Muscle layer of duodenum (tissue), 2 donors: ENCODE results near the gene ZNF423.

Source experiments
- H3K27ac ChIP-seq: one replicate; pipeline ENCODE4 v1.7.0; 2013; ENCODE audit warnings: mild to moderate bottlenecking, low read length
- H3K27me3 ChIP-seq: one replicate; pipeline ENCODE4 v1.7.0; 2013; ENCODE audit warnings: low read depth, mild to moderate bottlenecking, control low read depth, low read length
- H3K36me3 ChIP-seq, 2 donors: one replicate each; pipeline ENCODE4 v1.7.0; 2013; ENCODE audit warnings: low read length in 2 of 2, control low read depth in 1 of 2, mild to moderate bottlenecking in 1 of 2; ENCODE audit not compliant: insufficient read depth in 2 of 2, control insufficient read depth in 1 of 2
- H3K4me1 ChIP-seq, 2 donors: one replicate each; pipeline ENCODE4 v1.7.0; 2013; ENCODE audit warnings: low read length in 2 of 2, mild to moderate bottlenecking in 2 of 2, control low read depth in 1 of 2, moderate library complexity in 1 of 2; ENCODE audit not compliant: insufficient read depth in 2 of 2, control insufficient read depth in 1 of 2
- H3K4me3 ChIP-seq, 2 donors: one replicate each; pipeline ENCODE4 v1.7.0; 2013; ENCODE audit warnings: low read length in 2 of 2, low read depth in 1 of 2, mild to moderate bottlenecking in 1 of 2
- H3K9me3 ChIP-seq, 2 donors: one replicate each; pipeline ENCODE4 v1.7.0; 2013; ENCODE audit warnings: low read length in 2 of 2, control low read depth in 1 of 2, mild to moderate bottlenecking in 1 of 2; ENCODE audit not compliant: control insufficient read depth in 1 of 2
- donor health status: healthy.

Gene ZNF423

DNA sequence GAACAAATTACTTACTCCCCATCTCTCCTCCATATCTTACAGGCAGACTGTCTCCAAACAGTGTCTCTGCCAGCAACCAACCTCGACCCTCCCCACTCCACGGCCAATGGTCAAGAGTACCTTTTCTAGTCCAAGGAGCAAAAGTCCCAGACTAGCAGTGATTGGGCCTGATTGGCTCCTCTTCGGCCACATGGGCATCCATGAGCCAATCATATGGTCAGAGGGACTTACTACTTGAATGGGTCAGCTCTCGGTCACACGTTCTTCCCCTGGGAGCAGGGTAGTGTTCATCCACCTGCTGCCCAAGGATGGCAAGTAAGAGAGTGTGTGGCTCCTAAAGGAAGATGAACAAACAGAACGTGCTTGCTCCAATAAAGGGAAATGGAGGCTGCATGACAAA is 397.7 kb downstream of the ZNF423 start:
- Histone ChIP-seq H3K27ac (no peak overlapping the region), H3K4me3 (no peak overlapping the region), H3K4me1 (no peaks in the 10 kb centered on the region), H3K36me3 (no peaks in the 10 kb centered on the region), H3K9me3 (no peaks in the 10 kb centered on the region), H3K27me3 (peaks cover under 1% of the 10 kb centered on the region)

DNA sequence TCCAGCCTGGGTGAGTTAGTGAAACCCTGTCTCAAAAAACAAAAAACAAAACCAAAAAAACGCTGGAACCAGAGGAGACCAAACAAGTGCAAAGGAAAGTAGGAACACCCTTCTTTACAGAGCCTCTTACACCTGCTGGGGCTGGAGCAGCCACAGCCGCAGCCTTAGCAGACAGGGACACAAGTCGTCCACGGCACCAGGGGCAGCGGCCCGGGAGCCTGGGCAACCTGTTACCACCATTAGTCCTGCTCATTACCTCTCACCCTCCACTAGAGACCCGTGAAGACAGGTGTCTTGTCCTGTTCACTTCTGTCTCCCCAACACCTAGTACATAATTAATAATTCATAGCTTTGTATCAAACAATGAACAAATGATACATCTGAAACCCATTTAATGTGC is 398.7 kb downstream of the ZNF423 start:
- H3K4me1 ChIP-seq, result no peaks in the 10 kb centered on the region
- H3K36me3 ChIP-seq, result no peaks in the 10 kb centered on the region
- no peak overlapping the region for H3K27ac ChIP-seq
- no peaks in the 10 kb centered on the region for H3K9me3 ChIP-seq
- no peaks in the 10 kb centered on the region for H3K27me3 ChIP-seq
- no peak overlapping the region for H3K4me3 ChIP-seq

DNA sequence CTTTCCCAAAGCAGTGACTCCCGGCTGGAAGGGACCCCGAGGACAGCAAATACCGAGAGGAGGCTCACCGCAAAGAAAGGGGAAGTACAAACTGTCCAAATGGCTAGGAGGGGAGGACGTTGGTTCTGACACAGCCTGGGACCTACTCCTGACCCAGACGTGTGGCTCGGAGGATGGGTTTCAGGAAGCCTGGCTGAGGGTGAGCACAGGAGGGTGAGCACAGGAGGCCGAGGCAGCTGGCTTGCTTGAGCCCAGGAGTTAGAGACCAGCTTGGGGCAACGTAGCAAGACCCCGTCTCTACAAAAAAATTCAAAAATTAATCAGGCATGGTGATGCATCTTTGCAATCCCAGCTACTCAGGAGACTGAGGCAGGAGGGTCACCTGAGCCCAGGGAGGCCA is 399.1 kb downstream of the ZNF423 start:
- H3K4me1 ChIP-seq, result no peaks in the 10 kb centered on the region
- no peak overlapping the region for H3K27ac ChIP-seq
- H3K27me3 ChIP-seq, result no peaks in the 10 kb centered on the region
- no peak overlapping the region for H3K4me3 ChIP-seq
- no peaks in the 10 kb centered on the region for H3K36me3 ChIP-seq
- H3K9me3 ChIP-seq, result no peaks in the 10 kb centered on the region

DNA sequence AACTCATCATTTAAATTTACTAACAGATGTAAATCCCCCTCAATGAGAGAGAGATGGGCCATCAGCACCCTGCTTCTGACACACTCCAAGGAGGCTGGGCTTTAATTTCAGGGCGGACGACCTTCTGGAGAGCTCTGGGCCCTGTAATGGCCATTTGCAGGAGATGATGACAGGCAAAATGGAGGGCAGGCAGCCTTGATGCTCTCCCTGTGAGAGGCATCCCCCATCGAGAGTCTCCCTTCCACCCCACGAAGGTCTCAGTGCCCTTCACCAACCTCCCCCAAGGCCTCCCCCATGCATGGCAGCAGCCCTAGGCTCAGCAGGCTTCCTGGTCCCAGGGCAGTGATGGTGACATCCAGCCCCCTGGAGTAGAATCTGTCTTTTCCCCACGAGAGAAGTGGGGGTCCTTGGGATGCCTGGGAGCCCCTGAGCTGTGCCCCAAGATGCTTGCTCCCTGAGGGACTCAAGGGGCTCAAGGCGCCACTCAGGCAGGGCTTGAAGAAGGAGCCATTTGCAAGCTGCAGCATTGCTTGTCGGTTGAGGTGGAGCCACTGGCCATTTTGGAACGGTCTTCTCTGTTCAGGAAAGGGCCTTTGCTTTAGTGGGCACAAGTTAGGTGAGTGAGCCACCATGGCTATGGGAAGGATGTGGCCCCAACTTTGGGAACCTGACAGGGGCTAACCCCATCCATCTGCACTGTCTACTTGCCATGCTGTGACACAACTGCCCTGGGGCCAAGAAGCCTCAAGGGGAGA is 399.7 kb downstream of the ZNF423 start:
- Histone ChIP-seq H3K27ac (no peak overlapping the region), H3K4me3 (no peak overlapping the region), H3K4me1 (no peaks in the 10 kb centered on the region), H3K36me3 (no peaks in the 10 kb centered on the region), H3K9me3 (no peaks in the 10 kb centered on the region), H3K27me3 (no peaks in the 10 kb centered on the region)

DNA sequence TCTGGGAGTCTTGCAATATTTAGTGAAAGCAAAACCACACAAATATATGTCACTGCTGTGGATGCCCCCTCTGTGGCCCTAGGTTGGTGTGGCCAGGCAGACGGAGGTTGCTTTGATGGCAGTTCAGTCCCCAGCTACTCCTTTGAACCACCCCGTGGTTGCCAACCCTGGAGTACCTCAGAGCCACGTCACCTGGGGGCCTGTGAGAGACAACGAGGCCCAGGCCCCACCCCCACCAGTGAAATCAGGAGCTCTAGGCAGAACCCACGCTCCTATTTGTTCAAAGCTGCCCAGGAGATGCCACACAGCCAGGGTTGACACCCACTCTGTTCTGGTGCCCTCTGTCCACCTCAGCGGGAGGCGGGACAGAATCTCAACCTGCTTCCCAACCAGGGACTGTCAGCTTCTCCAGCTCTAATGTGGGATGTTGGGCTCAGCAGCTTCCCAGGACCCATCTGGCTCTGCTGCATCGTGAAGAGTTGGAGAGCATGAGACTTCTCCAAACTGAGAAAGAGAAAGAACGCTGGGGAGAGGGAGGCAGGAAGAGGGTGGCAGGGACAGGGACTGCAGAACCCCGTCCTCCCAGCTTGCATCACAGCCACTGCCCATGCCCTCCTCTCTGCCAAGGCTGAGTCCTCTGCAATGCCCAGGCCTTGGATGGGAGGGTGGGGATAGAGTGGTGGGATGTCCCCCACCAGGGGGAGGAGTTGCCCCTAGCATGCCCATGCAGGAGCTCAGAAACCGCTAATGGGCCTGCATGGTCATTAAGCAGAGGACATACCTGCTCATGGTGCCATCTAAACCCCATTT is 400.5 kb downstream of the ZNF423 start:
- Histone ChIP-seq H3K9me3 (no peaks in the 10 kb centered on the region), H3K27me3 (no peaks in the 10 kb centered on the region), H3K36me3 (no peaks in the 10 kb centered on the region), H3K27ac (no peak overlapping the region), H3K4me3 (no peak overlapping the region), H3K4me1 (no peaks in the 10 kb centered on the region)

DNA sequence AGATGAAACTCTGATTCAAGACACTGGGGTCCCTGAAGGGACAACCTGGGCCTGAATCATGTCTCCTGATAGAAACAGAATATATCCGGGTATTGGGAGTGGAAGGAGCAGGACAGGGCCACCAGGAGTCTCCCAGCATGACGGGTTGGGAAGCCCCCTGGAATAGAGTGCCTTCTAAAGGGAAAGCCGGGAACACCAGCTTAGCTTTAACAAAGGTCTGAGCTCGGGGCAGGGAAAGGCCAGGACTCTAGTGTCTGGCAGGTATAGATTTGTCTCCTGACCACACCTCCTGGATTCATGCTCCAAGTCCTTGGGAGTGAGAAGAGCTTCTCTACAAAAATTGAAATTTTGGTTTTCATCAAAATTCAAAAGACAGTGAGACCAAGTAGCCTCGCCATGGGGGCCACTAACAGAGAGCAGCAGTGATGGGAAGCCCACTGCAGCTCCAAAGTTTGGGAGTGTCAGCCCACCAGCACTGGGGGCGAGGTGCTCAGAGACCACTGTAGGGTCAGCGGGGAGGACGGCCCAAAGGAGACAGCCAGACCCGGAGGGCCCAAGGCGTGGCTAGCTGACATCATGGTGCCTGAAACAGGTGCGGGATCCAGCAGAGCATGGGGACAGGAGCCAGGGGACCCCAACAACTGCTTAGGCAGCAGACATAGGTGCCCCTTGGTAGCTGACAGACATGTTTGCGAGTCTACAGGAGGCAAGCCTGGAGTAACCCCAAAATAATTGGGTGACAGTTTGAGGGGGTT is 401.3 kb downstream of the ZNF423 start:
- H3K4me1 ChIP-seq, result no peaks in the 10 kb centered on the region
- H3K27me3 ChIP-seq, result no peaks in the 10 kb centered on the region
- H3K36me3 ChIP-seq, result no peaks in the 10 kb centered on the region
- no peaks in the 10 kb centered on the region for H3K9me3 ChIP-seq
- no peak overlapping the region for H3K4me3 ChIP-seq
- no peak overlapping the region for H3K27ac ChIP-seq

DNA sequence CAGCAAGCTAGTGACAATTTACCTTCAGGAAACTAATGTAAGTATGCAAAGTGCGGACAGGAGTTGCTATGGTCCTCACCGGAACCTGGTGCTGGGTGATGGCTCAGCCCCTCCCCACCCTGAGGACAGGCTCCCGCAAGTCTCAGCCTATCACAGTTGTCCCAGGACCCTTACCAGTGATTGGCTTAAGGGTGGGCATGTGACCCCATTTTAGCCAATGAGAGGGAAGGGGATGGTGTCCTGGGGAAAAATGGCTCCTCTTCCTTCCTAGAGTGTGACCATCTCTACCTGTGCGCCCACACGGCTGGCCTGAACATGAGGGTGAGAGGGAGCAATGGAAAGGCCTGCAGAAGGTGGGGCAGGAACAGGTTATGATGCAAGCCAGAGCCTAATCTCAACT is 401.9 kb downstream of the ZNF423 start:
- H3K4me3 ChIP-seq, result no peak overlapping the region
- H3K4me1 ChIP-seq, result no peaks in the 10 kb centered on the region
- H3K27me3 ChIP-seq, result no peaks in the 10 kb centered on the region
- H3K36me3 ChIP-seq, result no peaks in the 10 kb centered on the region
- no peaks in the 10 kb centered on the region for H3K9me3 ChIP-seq
- no peak overlapping the region for H3K27ac ChIP-seq

DNA sequence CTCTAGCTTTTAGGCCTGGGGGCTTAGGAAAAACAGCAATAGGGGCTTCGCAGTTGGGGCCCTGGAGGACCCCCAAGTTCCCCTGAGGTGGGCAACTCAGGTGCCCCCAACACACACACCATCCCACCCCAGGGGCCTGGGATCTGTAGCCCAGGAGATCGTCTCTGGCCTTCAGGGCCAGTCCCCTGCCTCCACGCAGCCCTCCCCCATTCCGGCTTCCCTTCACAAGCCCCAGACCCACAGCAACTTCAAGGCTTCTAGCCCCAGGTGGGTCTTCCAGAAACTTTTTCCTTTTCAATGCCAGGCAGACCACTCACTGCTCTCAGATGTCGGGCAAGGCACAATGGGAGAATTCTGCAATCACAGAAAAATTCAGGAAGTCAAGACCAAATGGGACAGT is 402.9 kb downstream of the ZNF423 start:
- Histone ChIP-seq H3K4me1 (no peaks in the 10 kb centered on the region), H3K4me3 (no peak overlapping the region), H3K27me3 (no peaks in the 10 kb centered on the region), H3K27ac (no peak overlapping the region), H3K9me3 (no peaks in the 10 kb centered on the region), H3K36me3 (no peaks in the 10 kb centered on the region)

DNA sequence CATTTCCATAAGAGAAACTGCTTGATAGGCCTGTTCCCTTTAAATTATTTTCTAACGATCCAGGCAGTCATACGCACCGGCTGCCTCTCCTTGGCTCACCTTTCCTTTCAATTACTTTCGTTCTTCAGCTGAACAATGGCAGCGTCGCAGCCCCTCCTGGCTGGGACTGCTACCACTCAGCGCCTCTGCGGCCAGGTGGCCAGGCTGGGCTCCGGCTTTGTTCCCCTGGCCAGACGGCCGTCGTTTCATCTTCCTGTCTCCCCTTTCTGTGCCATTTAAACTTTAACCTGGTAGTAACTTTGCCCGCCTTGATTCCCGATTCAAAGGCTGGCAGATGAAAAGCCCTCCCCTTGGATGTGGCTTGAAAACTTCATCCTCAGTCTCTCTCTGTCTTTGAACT is 403.3 kb downstream of the ZNF423 start:
- Histone ChIP-seq H3K4me1 (no peaks in the 10 kb centered on the region), H3K27me3 (no peaks in the 10 kb centered on the region), H3K27ac (no peak overlapping the region), H3K9me3 (no peaks in the 10 kb centered on the region), H3K36me3 (no peaks in the 10 kb centered on the region), H3K4me3 (no peak overlapping the region)

DNA sequence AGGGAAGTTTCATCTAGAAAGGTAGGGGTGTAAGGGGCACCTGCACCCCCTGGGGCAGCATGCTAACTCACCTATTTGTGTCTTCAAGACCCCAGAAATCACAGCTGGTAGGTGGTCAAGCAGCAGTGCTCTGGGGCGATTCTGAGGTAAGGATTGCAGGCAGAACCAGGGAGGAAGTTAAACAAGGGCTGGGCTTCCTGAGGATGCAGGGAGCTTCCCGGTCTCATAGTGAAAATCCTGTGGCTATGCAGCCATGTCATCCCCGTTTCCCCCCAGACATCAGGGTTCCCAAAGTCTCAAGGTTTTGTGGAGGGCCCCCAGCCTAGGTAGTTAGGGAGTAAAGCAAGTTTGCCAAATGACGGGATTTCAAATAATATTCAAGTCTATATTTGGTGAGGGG is 403.8 kb downstream of the ZNF423 start:
- no peak overlapping the region for H3K27ac ChIP-seq
- H3K27me3 ChIP-seq, result no peaks in the 10 kb centered on the region
- H3K36me3 ChIP-seq, result no peaks in the 10 kb centered on the region
- H3K4me3 ChIP-seq, result no peak overlapping the region
- H3K4me1 ChIP-seq, result no peaks in the 10 kb centered on the region
- no peaks in the 10 kb centered on the region for H3K9me3 ChIP-seq

DNA sequence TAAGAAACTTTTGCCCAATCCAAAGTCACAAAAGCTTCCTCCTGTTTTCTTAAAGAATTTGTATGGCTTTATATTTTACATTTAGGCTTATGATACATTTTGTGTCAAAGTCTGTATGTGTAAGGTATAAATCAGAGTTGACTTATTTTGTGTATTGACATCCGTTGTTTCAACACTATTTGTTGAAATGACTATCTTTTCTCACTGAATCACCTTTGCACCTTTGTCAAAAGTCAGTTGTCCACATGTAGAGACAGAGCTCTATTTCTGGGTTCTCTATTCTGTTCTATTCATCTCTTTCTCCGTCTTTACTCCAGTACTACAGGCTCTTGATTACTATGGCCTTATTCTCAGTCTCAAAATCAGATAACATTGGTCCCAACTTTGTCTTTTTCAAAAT is 409.1 kb downstream of the ZNF423 start:
- Histone ChIP-seq H3K27ac (no peak overlapping the region), H3K36me3 (no peaks in the 10 kb centered on the region), H3K4me1 (no peaks in the 10 kb centered on the region), H3K9me3 (no peaks in the 10 kb centered on the region), H3K27me3 (no peaks in the 10 kb centered on the region), H3K4me3 (no peak overlapping the region)
